Erythroblast (primary cell): ENCODE results near the gene MOB1A.
"Not testable (repeated sequence)": the region's sequence is repeated elsewhere in the genome, so short reads cannot be mapped to it uniquely, and the experiment has no call there.

Source experiments
- DNase-seq, 2 experiments: peaks; one replicate each; lab custom pipeline; 2025; lab: John Stamatoyannopoulos, UW
- GATA1 ChIP-seq: IDR thresholded peaks from 2 replicates; pipeline ENCODE4 v1.6.1; 2011; ENCODE audit warnings: low read depth, mild to moderate bottlenecking, control low read depth, low read length, moderate library complexity
- POLR2A ChIP-seq: IDR thresholded peaks from 2 replicates; pipeline ENCODE4 v1.6.1; 2011; ENCODE audit warnings: mild to moderate bottlenecking, low read length

Gene MOB1A

GRCh38 chr2:74188696-74189095, 10.0 kb upstream of the MOB1A start:
- no peak for TF ChIP-seq GATA1
- TF ChIP-seq POLR2A, result no peak
- DNase-seq, result no peak

- no peak for DNase-seq
- TF ChIP-seq POLR2A (no peak), GATA1 (no peak)
These were observed 9.4 kb upstream of the MOB1A start for GRCh38 chr2:74188018-74188601.

GRCh38 chr2:74186706-74187105, 8.0 kb upstream of the MOB1A start:
- not testable (repeated sequence) for DNase-seq

- TF ChIP-seq GATA1 (no peak), POLR2A (peak; percentile 29)
- DNase-seq, result peak; percentile 64 to 90
These were observed 7.4 kb upstream of the MOB1A start for GRCh38 chr2:74186038-74186437.

DNA sequence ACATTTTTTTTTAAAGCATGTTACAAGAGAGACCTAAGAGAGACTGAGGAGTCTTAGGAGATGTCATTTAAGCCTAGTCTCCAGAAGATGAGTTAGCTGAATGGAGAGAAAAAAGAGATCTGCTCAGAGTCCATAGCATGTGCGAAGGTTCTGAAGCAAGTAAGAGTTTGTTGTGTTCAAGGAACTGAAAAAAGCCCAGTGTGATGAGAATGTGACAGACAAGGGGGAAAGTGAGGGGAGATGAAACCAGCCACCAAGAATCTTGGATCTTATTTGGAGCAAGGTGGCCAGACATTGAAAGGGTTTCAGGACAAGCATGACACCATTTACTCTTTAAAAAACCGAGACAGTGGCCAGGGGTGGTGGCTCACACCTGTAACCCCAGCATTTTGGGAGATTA, 5.2 kb upstream of the MOB1A start:
- TF ChIP-seq POLR2A, result no peak
- TF ChIP-seq GATA1, result no peak
- DNase-seq, result no peak

DNA sequence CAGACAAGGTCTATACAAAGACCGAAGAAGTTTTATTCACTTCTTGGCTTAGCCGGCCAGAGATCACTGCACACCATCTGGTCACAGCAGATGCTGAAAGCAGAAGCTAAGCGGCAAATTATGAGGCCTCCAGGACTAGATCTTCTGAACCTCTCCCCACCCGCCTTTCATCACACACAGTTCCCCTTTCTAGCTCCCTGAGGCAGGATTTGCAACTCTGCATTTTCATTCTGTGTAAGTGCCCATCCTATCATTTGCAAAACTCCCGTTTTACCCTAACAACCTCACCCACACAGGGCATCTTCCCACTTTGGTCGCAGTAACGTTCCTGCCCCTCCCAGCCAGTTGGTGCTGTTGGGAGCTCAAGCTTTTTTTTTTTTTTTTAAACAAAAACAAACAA, 3.1 kb upstream of the MOB1A start:
- peak; percentile 62 to 80 for DNase-seq
- no peak for TF ChIP-seq GATA1
- no peak for TF ChIP-seq POLR2A

DNA sequence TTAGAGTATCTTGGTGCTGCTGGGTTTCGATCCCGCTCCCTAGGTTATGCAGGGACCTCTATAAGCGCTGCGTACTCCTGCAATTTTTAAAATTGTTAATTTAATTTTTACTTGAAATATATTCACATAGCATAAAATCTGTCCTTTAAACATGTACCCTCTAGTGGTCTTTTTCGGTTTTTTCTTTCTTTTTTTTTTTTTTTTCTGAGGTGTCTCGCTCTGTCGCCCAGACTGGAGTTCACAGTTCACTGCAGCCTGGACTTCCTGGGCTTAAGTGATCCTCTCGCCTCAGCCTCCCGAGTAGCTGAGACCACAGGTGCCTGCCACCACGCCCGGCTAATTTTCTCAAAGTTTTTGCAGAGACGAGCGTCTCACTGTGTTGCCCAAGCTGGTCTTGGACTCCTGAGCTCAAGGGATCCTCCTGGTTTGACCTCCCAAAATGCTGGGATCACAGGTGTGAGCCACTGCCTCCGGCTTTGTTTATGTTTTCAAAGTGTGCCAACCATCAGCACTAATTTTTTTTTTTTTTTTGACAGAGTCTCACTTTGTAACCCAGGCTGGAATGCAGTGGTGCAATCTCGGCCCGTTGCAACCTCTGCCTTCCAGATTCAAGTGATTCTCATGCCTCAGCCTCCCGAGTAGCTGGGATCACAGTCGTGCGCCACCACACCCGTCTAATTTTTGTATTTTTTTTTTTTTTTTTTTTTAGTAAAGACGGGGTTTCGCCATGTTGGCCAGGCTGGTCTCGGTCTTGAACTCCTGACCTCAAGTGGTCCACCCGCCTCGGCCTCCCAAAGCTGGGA, 585 bp upstream of the MOB1A start:
- TF ChIP-seq GATA1, result no peak
- TF ChIP-seq POLR2A, result no peak
- no peak for DNase-seq

DNA sequence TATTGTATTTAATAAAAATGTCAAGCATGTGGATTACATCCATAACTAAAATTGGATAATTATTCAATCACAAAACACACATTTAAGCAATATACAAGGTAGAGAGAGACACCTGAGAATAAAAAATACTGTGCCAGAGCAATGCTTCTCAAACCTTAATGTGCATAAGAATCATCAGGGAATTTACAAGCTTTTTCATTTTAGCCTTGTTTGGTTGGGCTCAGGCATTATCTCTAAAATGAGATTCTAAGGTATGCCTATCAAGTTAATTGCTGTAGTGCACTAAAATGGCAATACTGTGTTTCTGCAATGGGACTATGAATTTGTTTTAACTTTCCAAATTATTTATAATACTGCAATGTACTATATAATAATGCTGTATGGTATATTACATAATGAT, 983 bp downstream of the MOB1A start:
- no peak for DNase-seq
- TF ChIP-seq GATA1, result no peak
- no peak for TF ChIP-seq POLR2A

DNA sequence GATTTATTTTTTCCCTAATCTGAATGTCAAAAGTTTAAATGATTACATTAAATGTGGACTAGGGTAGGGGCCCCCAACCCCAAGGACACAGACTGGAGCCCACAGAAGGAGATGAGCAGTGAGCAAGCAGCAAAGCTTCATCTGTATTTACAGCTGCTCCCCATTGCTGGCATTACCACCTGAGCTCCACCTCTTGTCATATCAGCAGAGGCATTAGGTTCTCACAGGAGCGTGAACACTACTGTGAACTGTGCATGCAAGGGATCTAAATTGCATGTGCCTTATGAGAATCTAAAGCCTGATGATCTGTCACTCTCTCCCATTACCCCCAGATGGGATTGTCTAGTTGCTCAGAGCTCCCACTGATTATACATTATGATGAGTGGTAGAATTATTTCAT, 3.8 kb downstream of the MOB1A start:
- no peak for TF ChIP-seq POLR2A
- TF ChIP-seq GATA1, result no peak
- no peak for DNase-seq

DNA sequence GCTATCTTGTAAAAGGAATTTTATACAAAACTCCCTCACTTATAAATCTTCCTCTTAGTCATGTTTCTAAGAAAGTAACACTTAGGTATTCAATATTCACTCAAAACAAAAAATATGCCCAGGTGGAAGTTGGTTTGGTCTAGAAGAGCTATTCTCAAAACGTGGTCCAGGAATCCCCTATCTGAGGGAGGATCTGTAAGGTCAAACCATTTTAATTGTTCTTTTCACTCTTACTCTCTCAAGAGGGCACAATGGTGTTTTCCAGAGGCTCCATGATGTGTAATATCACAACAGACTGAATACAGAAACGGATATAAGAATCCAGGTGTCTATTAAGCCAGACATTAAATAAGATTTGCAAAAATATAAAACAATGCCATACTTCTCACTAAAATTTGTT, 9.9 kb downstream of the MOB1A start:
- TF ChIP-seq POLR2A (no peak), GATA1 (no peak)
- no peak for DNase-seq

DNA sequence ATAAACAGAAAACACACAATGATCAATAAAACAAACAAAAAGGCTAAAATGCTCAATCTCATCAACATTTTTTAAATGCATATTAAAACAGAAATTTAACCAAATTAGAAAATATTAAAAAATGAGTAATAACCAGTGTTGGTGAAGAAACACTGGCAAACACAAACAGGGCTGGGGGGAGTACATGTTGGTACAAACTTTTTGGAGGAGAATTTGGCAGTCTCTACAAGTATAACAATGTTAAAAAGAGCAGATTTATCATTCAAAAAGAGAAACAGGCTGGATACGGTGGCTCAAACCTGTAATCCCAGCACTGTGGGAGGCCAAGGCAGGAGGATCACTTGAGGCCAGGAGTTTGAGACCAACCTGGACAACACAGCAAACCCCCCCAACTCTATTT, 13.9 kb downstream of the MOB1A start:
- no peak for TF ChIP-seq POLR2A
- TF ChIP-seq GATA1, result no peak
- DNase-seq, result no peak

GRCh38 chr2:74162951-74163350, 15.7 kb downstream of the MOB1A start:
- peak; percentile 45 to 65 for DNase-seq
- TF ChIP-seq POLR2A, result no peak
- TF ChIP-seq GATA1, result no peak

DNA sequence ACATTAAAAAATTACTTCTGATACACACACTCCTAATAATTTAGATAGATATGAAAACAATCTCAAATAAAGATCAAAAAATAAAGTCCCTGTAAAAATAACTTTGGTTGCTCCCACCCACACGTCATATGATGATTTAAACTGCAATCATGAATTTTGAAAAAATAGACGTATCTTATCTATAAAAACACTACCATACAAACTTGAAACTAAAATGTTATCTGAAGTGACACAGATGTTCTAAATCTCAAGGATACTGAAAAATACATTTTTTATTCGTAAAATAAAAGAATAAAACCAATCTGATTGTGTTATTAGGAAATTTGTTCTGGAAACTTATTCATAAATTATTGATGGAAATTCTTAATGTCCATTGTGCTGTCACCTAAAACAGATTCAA, 22.8 kb downstream of the MOB1A start:
- TF ChIP-seq POLR2A (no peak), GATA1 (no peak)
- DNase-seq, result peak; percentile 62 to 65

DNA sequence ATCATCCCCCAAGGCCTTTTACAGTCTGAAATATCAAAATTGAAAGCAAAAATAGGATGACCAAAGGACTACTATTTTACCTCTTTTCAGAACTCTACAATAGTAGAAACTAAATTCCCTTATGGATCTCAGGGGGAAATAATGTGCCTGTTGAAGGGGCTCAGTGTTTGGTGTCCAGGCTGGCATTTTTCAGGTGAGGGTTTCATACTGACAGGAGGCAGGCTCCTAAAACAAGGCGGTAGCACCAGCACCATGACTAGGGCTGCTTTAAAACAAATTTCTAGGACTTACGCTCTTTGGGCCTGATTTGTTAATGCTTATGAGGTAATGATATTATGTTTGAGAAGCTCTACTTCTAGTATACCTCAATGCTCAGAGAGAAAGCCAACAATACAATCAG, 25.7 kb downstream of the MOB1A start:
- no peak for DNase-seq
- no peak for TF ChIP-seq GATA1
- no peak for TF ChIP-seq POLR2A
